Psoas muscle (tissue), 8 donors: Measurements from ENCODE around the gene MRPS18A. TPM values are rescaled to one million over a fixed set of nuclear protein-coding genes. Genes with fewer than 3 reads are reported as not detected.
"Not testable (repeated sequence)": the region's sequence is repeated elsewhere in the genome, so short reads cannot be mapped to it uniquely, and the experiment has no call there.

Experiments used
- ATAC-seq, 4 donors: fragments of 200-7000 bp; cut with Tn5 transposase; one replicate each; pipeline ENCODE4 v1.9.1; 2020; ENCODE audit warnings: moderate library complexity in 3 of 4, mild to moderate bottlenecking in 2 of 4
- DNase-seq, 2 donors: peaks; one replicate each; pipeline ENCODE4 v3.0.0-alpha.2; 2020
- H3K27ac ChIP-seq: fragments of 200-600 bp; one replicate; pipeline ENCODE4 v1.8.0; 2022
- H3K27me3 ChIP-seq, 3 donors: fragments of 200-600 bp in 1 of 3; one replicate each; pipeline versions ENCODE4 v1.6.1 to v1.8.0; 2013 to 2022; ENCODE audit warnings: low read length in 2 of 3, mild to moderate bottlenecking in 2 of 3, moderate library complexity in 1 of 3; ENCODE audit not compliant: insufficient read depth in 3 of 3
- H3K36me3 ChIP-seq, 2 donors: fragments of 200-600 bp in 1 of 2; one replicate each; pipeline versions ENCODE4 v1.6.1 to v1.8.0; 2013 to 2022; ENCODE audit warnings: low read depth in 1 of 2, mild to moderate bottlenecking in 1 of 2, moderate library complexity in 1 of 2; ENCODE audit not compliant: insufficient read depth in 1 of 2
- H3K4me1 ChIP-seq: fragments of 200-600 bp; one replicate; pipeline ENCODE4 v1.8.0; 2022
- H3K4me3 ChIP-seq: fragments of 200-600 bp; one replicate; pipeline ENCODE4 v1.8.0; 2022; ENCODE audit warnings: mild to moderate bottlenecking
- H3K9me3 ChIP-seq: fragments of 200-600 bp; one replicate; pipeline ENCODE4 v1.8.0; 2022
- WGBS, 3 donors: extraction: QIAGEN DNeasy Blood & Tissue Kit; methylation state at CpG; one replicate each; pipeline versions ENCODE4 v1.1.6 to v1.1.7; 2013; 5-methylcytosine and 5-hydroxymethylcytosine counted together
- intact Hi-C, 2 donors: fragments of 100-400 bp; cut with DNase I; formaldehyde crosslinking; loops; one replicate each; pipeline versions ENCODE4 v1.11.0 to v1.14.2; 2022
- polyA plus RNA-seq, 3 donors: library from polyadenylated mRNA; stranded (reverse); fragments of 200-250 nt; gene quantifications; one replicate each; pipeline ENCODE4 v1.2.3, GENCODE V29; 2013
- total RNA-seq, 4 donors: library from RNA; stranded (reverse); fragmentation: NEBNext Ultra II Directional in 2 of 4; extraction: Animal tissue kit (Norgen Biotek cat#: 25700) in 2 of 4; gene quantifications; one replicate each; pipeline versions ENCODE4 v1.2.1 to v1.2.4, GENCODE V29; 2021 to 2023
- TF ChIP-seq, protein P1 (sequence below): fragments of 200-600 bp; IDR thresholded peaks from one replicate; pipeline ENCODE4 v1.8.0; 2022; ENCODE audit warnings: antibody characterized with exemption
- donor health status: healthy with polysubstance abuse.
- donor health status: DM: no; HTN: no; CAD: no; lungs with moderate emphysema.
- donor health status: Bipolar disorder and iron deficiency.
- donor health status: healthy.
- donor health status: DM: yes; HTN: yes; CAD: no.
- donor health status: DM: no; HTN: no; CAD: no.
- donor health status: DM: no; HTN: no; CAD: no.
- donor health status: DM: yes; HTN: yes; CAD: no.

The MRPS18A gene
- total and polyA plus RNA-seq, 7 donors: 64.1 to 152 (median 131) TPM

DNA sequence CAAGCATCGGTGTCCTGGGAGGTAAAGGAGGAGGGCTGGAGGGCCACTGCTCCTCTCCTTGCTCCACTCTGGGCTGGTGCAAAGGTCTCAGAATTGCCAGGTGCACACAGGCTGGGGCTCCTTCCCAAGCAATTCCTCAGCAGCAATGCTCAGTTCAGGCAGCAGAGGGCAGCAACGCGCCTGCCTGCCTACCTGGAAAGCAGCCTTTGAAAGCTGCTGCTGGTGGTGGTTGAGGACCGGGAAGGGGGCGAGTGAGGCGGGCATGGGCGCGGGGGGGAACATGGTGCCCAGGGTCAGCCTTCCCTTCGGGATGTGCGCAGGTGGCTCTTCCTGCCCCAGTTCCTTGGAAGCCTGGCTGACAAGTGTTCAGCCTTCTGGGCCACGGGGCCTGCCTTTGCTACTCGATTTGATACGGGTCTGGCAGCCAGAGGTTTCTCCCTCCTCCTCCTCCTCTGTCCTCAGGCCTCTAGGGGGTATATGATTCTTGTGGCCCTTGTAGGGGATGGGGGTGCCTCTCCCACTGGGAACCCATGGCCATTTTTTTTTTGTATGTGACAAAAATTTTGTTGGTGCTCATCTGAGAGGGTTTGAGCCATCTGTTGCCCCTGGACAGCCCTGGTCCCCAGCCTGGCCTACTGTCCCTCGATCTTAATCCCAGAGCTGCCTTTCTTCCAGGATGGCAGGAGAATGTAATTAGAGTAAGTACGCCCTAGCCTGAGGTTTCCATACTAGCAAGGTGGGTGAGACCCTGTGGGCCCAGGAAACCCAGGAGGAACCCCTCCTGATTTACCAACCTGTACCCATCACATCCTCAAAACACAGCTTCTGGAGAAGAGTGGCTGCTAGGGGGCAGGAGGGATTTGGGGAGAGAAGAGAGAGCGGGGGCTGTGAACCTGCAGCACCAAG, 20.1 kb downstream of the MRPS18A start:
- TF ChIP-seq, protein P1, sequence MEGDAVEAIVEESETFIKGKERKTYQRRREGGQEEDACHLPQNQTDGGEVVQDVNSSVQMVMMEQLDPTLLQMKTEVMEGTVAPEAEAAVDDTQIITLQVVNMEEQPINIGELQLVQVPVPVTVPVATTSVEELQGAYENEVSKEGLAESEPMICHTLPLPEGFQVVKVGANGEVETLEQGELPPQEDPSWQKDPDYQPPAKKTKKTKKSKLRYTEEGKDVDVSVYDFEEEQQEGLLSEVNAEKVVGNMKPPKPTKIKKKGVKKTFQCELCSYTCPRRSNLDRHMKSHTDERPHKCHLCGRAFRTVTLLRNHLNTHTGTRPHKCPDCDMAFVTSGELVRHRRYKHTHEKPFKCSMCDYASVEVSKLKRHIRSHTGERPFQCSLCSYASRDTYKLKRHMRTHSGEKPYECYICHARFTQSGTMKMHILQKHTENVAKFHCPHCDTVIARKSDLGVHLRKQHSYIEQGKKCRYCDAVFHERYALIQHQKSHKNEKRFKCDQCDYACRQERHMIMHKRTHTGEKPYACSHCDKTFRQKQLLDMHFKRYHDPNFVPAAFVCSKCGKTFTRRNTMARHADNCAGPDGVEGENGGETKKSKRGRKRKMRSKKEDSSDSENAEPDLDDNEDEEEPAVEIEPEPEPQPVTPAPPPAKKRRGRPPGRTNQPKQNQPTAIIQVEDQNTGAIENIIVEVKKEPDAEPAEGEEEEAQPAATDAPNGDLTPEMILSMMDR: peak; percentile 96
- 7 to 12% (median 9%) methylated on average over 13 to 16 of the region's 16 CpGs for WGBS, 3 donors
- Histone ChIP-seq H3K4me1 (peaks cover 54% of the 10 kb centered on the region), H3K27ac (peak overlapping the region; percentile 83), H3K36me3 (peaks cover 0 to 20% of the 10 kb centered on the region in 2 donors), H3K4me3 (peak overlapping the region; percentile 38), H3K27me3 (no peaks in the 10 kb centered on the region), H3K9me3 (no peaks in the 10 kb centered on the region)
- DNase-seq: peak; percentile 84 to 91
- intact Hi-C loops: loop anchor here (1.0 to 10.0 kb wide), 6 partner anchors 40 to 413 kb away; no protein-coding TSS in a partner anchor
- peak; percentile 61 to 77 (median 72) for ATAC-seq

- TF ChIP-seq, protein P1: no peak
- 35 to 47% (median 37%) methylated on average over 13 of the region's 13 CpGs for WGBS, 3 donors
- peaks cover 0 to 12% of the 10 kb centered on the region in 2 donors for H3K36me3 ChIP-seq
- peaks cover 42% of the 10 kb centered on the region for H3K4me1 ChIP-seq
- ATAC-seq (no peak), DNase-seq (no peak)
- H3K4me3 ChIP-seq: no peak overlapping the region
- H3K27me3 ChIP-seq: no peaks in the 10 kb centered on the region
- intact Hi-C loops: loop anchor here (1.0 to 10.0 kb wide), 5 partner anchors 41 to 288 kb away; no protein-coding TSS in a partner anchor
- H3K9me3 ChIP-seq: no peaks in the 10 kb centered on the region
- H3K27ac ChIP-seq: no peak overlapping the region
Measured at GRCh38 chr6:43666196-43666920, 21.2 kb downstream of the MRPS18A start.

DNA sequence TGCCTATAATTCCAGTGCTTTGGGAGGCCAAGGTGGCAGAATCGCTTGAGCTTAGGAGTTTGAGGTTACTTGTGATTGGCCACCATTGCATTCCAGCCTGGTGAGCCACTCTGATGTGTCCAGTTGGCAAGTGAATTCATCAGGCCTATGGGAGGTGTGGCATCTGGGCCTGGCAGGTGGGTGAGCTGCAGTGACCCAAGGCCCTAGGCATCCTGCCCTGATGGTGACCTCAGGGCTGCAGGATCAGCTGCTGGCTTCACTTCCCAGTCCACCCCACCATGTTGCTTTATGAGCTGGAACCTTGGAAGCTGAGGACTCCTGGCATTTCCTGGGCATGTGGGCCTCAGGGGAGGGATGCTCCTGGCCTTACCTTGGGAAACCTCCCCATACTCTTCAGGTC, 22.2 kb downstream of the MRPS18A start:
- intact Hi-C loops: loop anchor here in 1 of 2 donors (5.0 to 10.0 kb wide), 3 partner anchors 42 to 289 kb away; no protein-coding TSS in a partner anchor
- no peak for DNase-seq
- Histone ChIP-seq H3K27ac (no peak overlapping the region), H3K36me3 (peaks cover 0 to 2% of the 10 kb centered on the region in 2 donors), H3K9me3 (no peaks in the 10 kb centered on the region), H3K4me1 (peaks cover 34% of the 10 kb centered on the region), H3K27me3 (no peaks in the 10 kb centered on the region), H3K4me3 (no peak overlapping the region)
- WGBS, 3 donors: 79 to 85% (median 84%) methylated on average over 1 of the region's 1 CpG
- ATAC-seq: no peak
- TF ChIP-seq, protein P1: no peak

- H3K4me1 ChIP-seq: peaks cover 11% of the 10 kb centered on the region
- WGBS, 3 donors: 88 to 93% (median 93%) methylated on average over 5 of the region's 5 CpGs
- not testable (repeated sequence) for H3K9me3 ChIP-seq, H3K27ac ChIP-seq, DNase-seq, H3K36me3 ChIP-seq, H3K4me3 ChIP-seq, ATAC-seq, H3K27me3 ChIP-seq
- intact Hi-C loops: loop anchor here in 1 of 2 donors (10.0 kb wide), 1 partner anchor 292 kb away; no protein-coding TSS in a partner anchor
Measured at GRCh38 chr6:43662948-43663347, 24.6 kb downstream of the MRPS18A start.

GRCh38 chr6:43658161-43658560, 29.4 kb downstream of the MRPS18A start:
- no peak for ATAC-seq
- H3K36me3 ChIP-seq: no peaks in the 10 kb centered on the region
- intact Hi-C loops: no loop called here
- no peak overlapping the region for H3K4me3 ChIP-seq
- no peaks in the 10 kb centered on the region for H3K4me1 ChIP-seq
- no peaks in the 10 kb centered on the region for H3K27me3 ChIP-seq
- no peaks in the 10 kb centered on the region for H3K9me3 ChIP-seq
- TF ChIP-seq, protein P1: no peak
- WGBS, 3 donors: 91 to 97% (median 93%) methylated on average over 9 of the region's 9 CpGs
- H3K27ac ChIP-seq: no peak overlapping the region
- DNase-seq: no peak
